Pancreas (tissue), 10 donors: ENCODE data around the gene TAS2R3. TPM values are rescaled to one million over a fixed set of nuclear protein-coding genes. Genes with fewer than 3 reads are reported as not detected.

Experiments used
- ATAC-seq, 4 donors: fragments of 200-7000 bp; cut with Tn5 transposase; one replicate each; pipeline versions ENCODE4 v1.8.0 to v1.9.1; 2020; ENCODE audit warnings: mild to moderate bottlenecking in 4 of 4, moderate library complexity in 4 of 4
- DNase-seq, 6 donors: peaks; one replicate each; pipeline ENCODE4 v3.0.0-alpha.2; 2020
- FAIRE-seq: peaks from 2 replicates; lab custom pipeline; 2012; peaks lifted over from hg19 to GRCh38; lab: Jason Lieb, UNC
- H3K27ac ChIP-seq, 4 donors: fragments of 200-600 bp; sonication (generic); 1 replicate in 3 of 4; 2 replicates in 1 of 4; pipeline versions ENCODE4 v1.5.0 to v1.8.0; 2020
- H3K27me3 ChIP-seq, 4 donors: fragments of 200-600 bp; one replicate each; pipeline ENCODE4 v1.8.0; 2021
- H3K36me3 ChIP-seq, 3 donors: fragments of 200-600 bp; sonication (generic) in 1 of 3; one replicate each; pipeline versions ENCODE4 v1.5.0 to v1.8.0; 2020 to 2021
- H3K4me1 ChIP-seq, 3 donors: fragments of 200-600 bp; one replicate each; pipeline ENCODE4 v1.8.0; 2021
- H3K4me3 ChIP-seq, 4 donors: fragments of 200-600 bp; sonication (generic) in 2 of 4; one replicate each; pipeline versions ENCODE4 v1.5.0 to v1.8.0; 2020 to 2021
- H3K9me3 ChIP-seq, 4 donors: fragments of 200-600 bp; one replicate each; pipeline ENCODE4 v1.8.0; 2021
- CTCF ChIP-seq, 4 donors: fragments of 200-600 bp; sonication (generic) in 3 of 4; IDR thresholded peaks; one replicate each; pipeline versions ENCODE4 v1.5.0 to v1.8.0; 2021; ENCODE audit warnings: antibody characterized with exemption in 4 of 4
- WGBS, 2 donors: extraction: QIAGEN DNeasy Blood & Tissue Kit; methylation state at CpG; one replicate each; pipeline ENCODE4 v1.1.7; 2013; 5-methylcytosine and 5-hydroxymethylcytosine counted together
- intact Hi-C, 3 donors: fragments of 100-400 bp; cut with DNase I; formaldehyde crosslinking; loops; one replicate each; pipeline versions ENCODE4 v1.11.1 to v1.14.2; 2022
- polyA plus RNA-seq, 2 donors: library from polyadenylated mRNA; stranded (reverse); fragments of 200-250 nt; gene quantifications; one replicate each; pipeline ENCODE4 v1.2.3, GENCODE V29; 2013
- total RNA-seq, 6 donors: library from RNA; stranded (reverse); fragmentation: NEBNext Ultra II Directional in 4 of 6; extraction: Animal tissue kit (Norgen Biotek cat#: 25700) in 4 of 6; gene quantifications; one replicate each; pipeline versions ENCODE4 v1.2.1 to v1.2.4, GENCODE V29; 2021 to 2023
- donor health status: healthy with polysubstance abuse.
- donor health status: DM: no; HTN: no; CAD: no; lungs with moderate emphysema.
- donor health status: DM: no; HTN: no; CAD: no.
- donor health status: control.
- donor health status: control.
- donor health status: Bipolar disorder and iron deficiency.
- donor health status: DM: yes; HTN: yes; CAD: no.
- donor health status: DM: no; HTN: no; CAD: no.
- donor health status: DM: no; HTN: no; CAD: no.
- donor health status: DM: yes; HTN: yes; CAD: no.

TAS2R3 gene
- total and polyA plus RNA-seq, 8 donors: 0.16 to 1.3 (median 0.97) TPM

GRCh38 chr7:141789917-141790316 is 26.0 kb downstream of the TAS2R3 start, which contains the start of gene TAS2R5:
Gene TAS2R5 (plus strand): TSS chr7:141790217. CDS start chr7:141790362, 145 bp downstream.
- H3K4me1 ChIP-seq: no peaks in the 10 kb centered on the region
- no peak within 1 kb of the TSS for H3K27ac ChIP-seq
- ATAC-seq: no peak
- FAIRE-seq: no peak
- no peaks in the 10 kb centered on the region for H3K9me3 ChIP-seq
- intact Hi-C loops: no loop called here
- TF ChIP-seq CTCF (IDR thresholded peaks at IDR 0.05): no peak
- no peak within 1 kb of the TSS for H3K4me3 ChIP-seq
- no peaks in the 10 kb centered on the region for H3K27me3 ChIP-seq
- DNase-seq: no peak
- WGBS, 2 donors: 84 to 86% methylated on average over 5 of the region's 5 CpGs
- no peaks in the 10 kb centered on the region for H3K36me3 ChIP-seq

- TF ChIP-seq CTCF (IDR thresholded peaks at IDR 0.05): no peak
- Histone ChIP-seq H3K36me3 (no peaks in the 10 kb centered on the region), H3K9me3 (no peaks in the 10 kb centered on the region), H3K4me3 (no peak overlapping the region), H3K4me1 (no peaks in the 10 kb centered on the region), H3K27ac (no peak overlapping the region), H3K27me3 (no peaks in the 10 kb centered on the region)
- intact Hi-C loops: no loop called here
- FAIRE-seq (no peak), DNase-seq (no peak), ATAC-seq (peak in 1 of 4 donors; percentile 22)
- 72 to 80% methylated on average over 2 of the region's 2 CpGs for WGBS, 2 donors
Measured at GRCh38 chr7:141792526-141792925, 28.6 kb downstream of the TAS2R3 start.

Other genes starting within 250 kb of the TAS2R3 start
- 10 to 100 TPM in 3 of 6 donors, 1 to 10 TPM in 3; 7.0 to 13.6 (median 10.2) TPM for gene AGK, start 212.7 kb upstream of the TAS2R3 start, total RNA-seq
- gene AGK, start 212.7 kb upstream of the TAS2R3 start, polyA plus RNA-seq: 10 to 100 TPM in 1 of 2 donors, 1 to 10 TPM in 1; 5.6 to 10.8 TPM
- gene DENND11, start 61.9 kb upstream of the TAS2R3 start, total RNA-seq: 10 to 100 TPM; 15.0 to 24.3 (median 18.4) TPM
- gene DENND11, start 61.9 kb upstream of the TAS2R3 start, polyA plus RNA-seq: 10 to 100 TPM in 1 of 2 donors, 1 to 10 TPM in 1; 5.1 to 10.9 TPM
- gene WEE2, start 55.7 kb upstream of the TAS2R3 start, total RNA-seq: under 1 TPM in 2 of 6 donors, not detected in 4; 0.12 to 0.19 TPM
- under 1 TPM in 1 of 2 donors, not detected in 1; 0.02 TPM for gene WEE2, start 55.7 kb upstream of the TAS2R3 start, polyA plus RNA-seq
- 10 to 100 TPM; 28.5 to 52.3 (median 39.7) TPM for gene SSBP1, start 25.7 kb upstream of the TAS2R3 start, total RNA-seq
- 10 to 100 TPM; 67.7 to 88.8 TPM for gene SSBP1, start 25.7 kb upstream of the TAS2R3 start, polyA plus RNA-seq
- under 1 TPM; 0.32 to 0.94 (median 0.75) TPM for gene TAS2R4, start 12.6 kb downstream of the TAS2R3 start, total RNA-seq
- gene TAS2R4, start 12.6 kb downstream of the TAS2R3 start, polyA plus RNA-seq: under 1 TPM; 0.31 to 0.76 TPM
- gene TAS2R5, start 26.1 kb downstream of the TAS2R3 start, total RNA-seq: under 1 TPM; 0.22 to 0.74 (median 0.48) TPM
- gene TAS2R5, start 26.1 kb downstream of the TAS2R3 start, polyA plus RNA-seq: under 1 TPM; 0.65 to 0.87 TPM
- gene PRSS37, start 77.4 kb downstream of the TAS2R3 start, total RNA-seq: not detected
- gene PRSS37, start 77.4 kb downstream of the TAS2R3 start, polyA plus RNA-seq: not detected
- gene OR9A4, start 152.3 kb downstream of the TAS2R3 start, total RNA-seq: not detected
- not detected for gene OR9A4, start 152.3 kb downstream of the TAS2R3 start, polyA plus RNA-seq
- 1 to 10 TPM in 4 of 6 donors, under 1 TPM in 2; 0.14 to 5.3 (median 1.3) TPM for gene CLEC5A, start 182.9 kb downstream of the TAS2R3 start, total RNA-seq
- under 1 TPM; 0.30 to 0.61 TPM for gene CLEC5A, start 182.9 kb downstream of the TAS2R3 start, polyA plus RNA-seq
- gene TAS2R38, start 209.7 kb downstream of the TAS2R3 start, total RNA-seq: not detected
- gene TAS2R38, start 209.7 kb downstream of the TAS2R3 start, polyA plus RNA-seq: not detected
- gene MGAM, start 231.8 kb downstream of the TAS2R3 start, total RNA-seq: 1 to 10 TPM in 1 of 6 donors, under 1 TPM in 5; 0.14 to 1.2 (median 0.47) TPM
- under 1 TPM; 0.04 to 0.12 TPM for gene MGAM, start 231.8 kb downstream of the TAS2R3 start, polyA plus RNA-seq